HG02885 (cell line): ENCODE results near the gene KLF17.
"Not testable (repeated sequence)": the region's sequence is repeated elsewhere in the genome, so short reads cannot be mapped to it uniquely, and the experiment has no call there.

Source experiments
- ATAC-seq: cut with Tn5 transposase; IDR thresholded peaks from one replicate; pipeline ENCODE4 v1.9.1; 2021; ENCODE audit warnings: mild to moderate bottlenecking; ENCODE audit not compliant: unreplicated experiment, poor library complexity

Gene KLF17

GRCh38 chr1:44108241-44108640 is 10.4 kb upstream of the KLF17 start:
- ATAC-seq: no peak

- ATAC-seq: no peak
Observed at GRCh38 chr1:44108971-44109370, 9.7 kb upstream of the KLF17 start.

- ATAC-seq: no peak
Observed at GRCh38 chr1:44110916-44111315, 7.7 kb upstream of the KLF17 start.

- no peak for ATAC-seq
Observed at GRCh38 chr1:44111861-44112260, 6.8 kb upstream of the KLF17 start.

GRCh38 chr1:44112486-44112885 is 6.1 kb upstream of the KLF17 start:
- ATAC-seq: no peak

- ATAC-seq: no peak
Observed at GRCh38 chr1:44113095-44113609, 5.5 kb upstream of the KLF17 start.

GRCh38 chr1:44114098-44114497 is 4.5 kb upstream of the KLF17 start:
- no peak for ATAC-seq

- not testable (repeated sequence) for ATAC-seq
Observed at GRCh38 chr1:44117272-44117671, 1.3 kb upstream of the KLF17 start.

GRCh38 chr1:44119525-44119924 is 904 bp downstream of the KLF17 start:
- ATAC-seq: no peak

- no peak for ATAC-seq
Observed at GRCh38 chr1:44120398-44120949, 1.9 kb downstream of the KLF17 start.

GRCh38 chr1:44129616-44130500 is 11.2 kb downstream of the KLF17 start:
- no peak for ATAC-seq

GRCh38 chr1:44131411-44131810 is 12.8 kb downstream of the KLF17 start:
- ATAC-seq: no peak

GRCh38 chr1:44134071-44134920 is 15.7 kb downstream of the KLF17 start:
- ATAC-seq: no peak

- ATAC-seq: no peak
Observed at GRCh38 chr1:44135886-44136285, 17.3 kb downstream of the KLF17 start.

- ATAC-seq: no peak
Observed at GRCh38 chr1:44138239-44138638, 19.6 kb downstream of the KLF17 start.

- not testable (repeated sequence) for ATAC-seq
Observed at GRCh38 chr1:44139565-44139964, 20.9 kb downstream of the KLF17 start.

GRCh38 chr1:44141531-44141930 is 22.9 kb downstream of the KLF17 start, which contains the start of gene KLF18:
KLF18 (minus strand) TSS chr1:44141631; CDS start chr1:44141631, 0 bp downstream.
- no peak for ATAC-seq

- no peak for ATAC-seq
Observed at GRCh38 chr1:44144962-44145756, 26.5 kb downstream of the KLF17 start.

- ATAC-seq: no peak
Observed at GRCh38 chr1:44146536-44147361, 28.1 kb downstream of the KLF17 start.
